ENCODE data around the gene RAPGEF6. TPM values are rescaled to one million over a fixed set of nuclear protein-coding genes. Genes with fewer than 3 reads are reported as not detected.

The RAPGEF6 gene
- total RNA-seq, 6 donors from 2014 or later: 16.4 to 49.4 (median 31.6) TPM

DNA sequence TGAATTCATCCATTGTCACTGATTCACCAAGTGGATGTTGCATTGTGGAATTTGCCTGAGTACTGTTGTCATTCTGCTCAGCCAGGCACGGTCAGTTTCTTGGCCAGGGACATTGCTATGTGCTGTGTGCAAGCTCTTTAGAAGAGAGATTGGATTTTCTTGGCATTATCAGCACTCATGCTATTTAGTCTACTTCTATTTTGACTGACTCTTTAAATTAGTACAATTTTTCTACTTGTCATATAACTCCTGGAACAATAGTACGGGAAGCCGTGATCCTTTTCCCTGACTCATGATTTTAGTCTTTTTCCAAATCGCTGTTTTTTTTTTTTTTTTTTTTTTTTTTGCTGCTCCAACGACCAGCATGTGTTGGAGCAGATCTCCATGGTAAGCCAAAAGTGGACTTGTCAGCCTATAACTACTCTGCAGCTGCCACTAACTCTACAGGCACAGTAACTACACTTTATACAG is 241.5 kb downstream of the RAPGEF6 start:
- TF ChIP-seq, protein P1, sequence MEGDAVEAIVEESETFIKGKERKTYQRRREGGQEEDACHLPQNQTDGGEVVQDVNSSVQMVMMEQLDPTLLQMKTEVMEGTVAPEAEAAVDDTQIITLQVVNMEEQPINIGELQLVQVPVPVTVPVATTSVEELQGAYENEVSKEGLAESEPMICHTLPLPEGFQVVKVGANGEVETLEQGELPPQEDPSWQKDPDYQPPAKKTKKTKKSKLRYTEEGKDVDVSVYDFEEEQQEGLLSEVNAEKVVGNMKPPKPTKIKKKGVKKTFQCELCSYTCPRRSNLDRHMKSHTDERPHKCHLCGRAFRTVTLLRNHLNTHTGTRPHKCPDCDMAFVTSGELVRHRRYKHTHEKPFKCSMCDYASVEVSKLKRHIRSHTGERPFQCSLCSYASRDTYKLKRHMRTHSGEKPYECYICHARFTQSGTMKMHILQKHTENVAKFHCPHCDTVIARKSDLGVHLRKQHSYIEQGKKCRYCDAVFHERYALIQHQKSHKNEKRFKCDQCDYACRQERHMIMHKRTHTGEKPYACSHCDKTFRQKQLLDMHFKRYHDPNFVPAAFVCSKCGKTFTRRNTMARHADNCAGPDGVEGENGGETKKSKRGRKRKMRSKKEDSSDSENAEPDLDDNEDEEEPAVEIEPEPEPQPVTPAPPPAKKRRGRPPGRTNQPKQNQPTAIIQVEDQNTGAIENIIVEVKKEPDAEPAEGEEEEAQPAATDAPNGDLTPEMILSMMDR (IDR thresholded peaks at IDR 0.05): no peak
- no peak for TF ChIP-seq EP300 (IDR thresholded peaks at IDR 0.05)
- no peak for TF ChIP-seq POLR2AphosphoS5 (IDR thresholded peaks at IDR 0.05)
- no peak for TF ChIP-seq POLR2A (IDR thresholded peaks at IDR 0.05)
- H3K27me3 ChIP-seq: no peaks in the 10 kb centered on the region
- peaks cover 0 to 9% (median 4%) of the 10 kb centered on the region in 4 donors for H3K4me1 ChIP-seq
- peaks cover 4 to 50% (median 11%) of the 10 kb centered on the region in 4 donors for H3K36me3 ChIP-seq
- H3K9me3 ChIP-seq: no peaks in the 10 kb centered on the region
- H3K27ac ChIP-seq: no peak overlapping the region
- H3K4me3 ChIP-seq: no peak overlapping the region
- WGBS, 2 donors: 66 to 72% methylated on average over 5 of the region's 5 CpGs
- ATAC-seq (ENCODE audit: low FRiP score in 2 of 2): no peak
- DNase-seq: no peak

DNA sequence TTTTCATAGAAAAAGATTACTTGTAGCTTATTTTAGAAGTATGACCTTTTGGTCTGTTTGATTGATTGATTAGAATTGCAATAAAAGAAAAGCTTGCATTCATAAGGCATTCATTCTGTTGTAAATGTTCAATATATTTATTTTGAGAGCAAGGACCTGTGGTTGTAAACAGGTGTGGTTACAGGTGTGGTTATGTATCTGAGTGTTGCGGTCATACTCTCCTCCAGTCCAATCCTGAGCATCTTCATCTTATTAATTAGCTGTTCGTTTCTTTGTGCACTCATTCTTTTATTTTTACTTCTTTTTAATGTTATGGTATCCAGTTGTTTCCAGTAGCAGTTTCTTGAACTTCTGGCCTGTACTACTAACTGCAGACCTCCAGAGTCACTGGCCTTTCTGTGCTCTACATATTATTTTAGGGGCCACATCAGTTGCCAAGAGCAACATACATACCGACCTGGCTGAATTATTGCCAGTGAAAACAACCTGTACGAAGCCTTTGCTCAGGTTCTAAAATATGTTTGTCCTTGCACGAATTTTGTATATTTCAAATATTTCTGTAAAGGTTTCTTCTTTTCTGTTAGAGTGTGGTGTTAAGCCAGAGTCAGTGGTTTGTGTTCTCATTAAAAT is 242.4 kb downstream of the RAPGEF6 start:
- Histone ChIP-seq H3K4me3 (no peak overlapping the region), H3K27ac (no peak overlapping the region), H3K27me3 (no peaks in the 10 kb centered on the region), H3K4me1 (peaks cover 0 to 9% (median 4%) of the 10 kb centered on the region in 4 donors), H3K9me3 (no peaks in the 10 kb centered on the region), H3K36me3 (peaks cover 4 to 48% (median 12%) of the 10 kb centered on the region in 4 donors)
- DNase-seq: no peak
- 82 to 85% methylated on average over 5 of the region's 5 CpGs for WGBS, 2 donors
- TF ChIP-seq POLR2AphosphoS5 (IDR thresholded peaks at IDR 0.05) (no peak), EP300 (IDR thresholded peaks at IDR 0.05) (no peak), POLR2A (IDR thresholded peaks at IDR 0.05) (no peak)
- TF ChIP-seq, protein P1 (IDR thresholded peaks at IDR 0.05): no peak
- ATAC-seq (ENCODE audit: low FRiP score in 2 of 2): no peak

DNA sequence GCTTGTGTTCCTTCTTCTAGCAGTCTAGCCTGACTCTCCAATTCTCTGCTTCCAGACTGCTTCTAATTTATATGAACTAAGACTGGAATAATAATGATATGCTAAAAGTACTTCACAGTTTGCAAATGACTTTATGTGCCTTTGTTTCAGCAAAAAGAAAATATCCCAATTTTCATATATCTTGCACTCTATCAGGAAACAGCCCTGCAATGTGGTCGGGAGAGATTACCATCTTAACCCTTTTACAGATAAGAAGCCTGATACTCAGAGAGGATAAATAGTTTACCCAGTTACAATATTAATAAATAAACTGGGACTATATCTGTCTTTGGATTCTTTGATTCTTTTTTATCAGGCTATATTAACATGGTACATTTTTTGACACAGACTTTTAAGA is 245.2 kb downstream of the RAPGEF6 start:
- ATAC-seq (ENCODE audit: low FRiP score in 2 of 2): no peak
- WGBS, 2 donors: 42 to 61% methylated on average over 1 of the region's 1 CpG
- no peaks in the 10 kb centered on the region for H3K9me3 ChIP-seq
- H3K4me3 ChIP-seq: no peak overlapping the region
- H3K36me3 ChIP-seq: peaks cover 1 to 42% (median 10%) of the 10 kb centered on the region in 4 donors
- H3K27ac ChIP-seq: no peak overlapping the region
- peaks cover 4 to 19% (median 11%) of the 10 kb centered on the region in 4 donors for H3K4me1 ChIP-seq
- DNase-seq: no peak
- H3K27me3 ChIP-seq: no peaks in the 10 kb centered on the region
- TF ChIP-seq POLR2A (IDR thresholded peaks at IDR 0.05) (no peak), POLR2AphosphoS5 (IDR thresholded peaks at IDR 0.05) (no peak), EP300 (IDR thresholded peaks at IDR 0.05) (no peak)
- TF ChIP-seq, protein P1 (IDR thresholded peaks at IDR 0.05): no peak

DNA sequence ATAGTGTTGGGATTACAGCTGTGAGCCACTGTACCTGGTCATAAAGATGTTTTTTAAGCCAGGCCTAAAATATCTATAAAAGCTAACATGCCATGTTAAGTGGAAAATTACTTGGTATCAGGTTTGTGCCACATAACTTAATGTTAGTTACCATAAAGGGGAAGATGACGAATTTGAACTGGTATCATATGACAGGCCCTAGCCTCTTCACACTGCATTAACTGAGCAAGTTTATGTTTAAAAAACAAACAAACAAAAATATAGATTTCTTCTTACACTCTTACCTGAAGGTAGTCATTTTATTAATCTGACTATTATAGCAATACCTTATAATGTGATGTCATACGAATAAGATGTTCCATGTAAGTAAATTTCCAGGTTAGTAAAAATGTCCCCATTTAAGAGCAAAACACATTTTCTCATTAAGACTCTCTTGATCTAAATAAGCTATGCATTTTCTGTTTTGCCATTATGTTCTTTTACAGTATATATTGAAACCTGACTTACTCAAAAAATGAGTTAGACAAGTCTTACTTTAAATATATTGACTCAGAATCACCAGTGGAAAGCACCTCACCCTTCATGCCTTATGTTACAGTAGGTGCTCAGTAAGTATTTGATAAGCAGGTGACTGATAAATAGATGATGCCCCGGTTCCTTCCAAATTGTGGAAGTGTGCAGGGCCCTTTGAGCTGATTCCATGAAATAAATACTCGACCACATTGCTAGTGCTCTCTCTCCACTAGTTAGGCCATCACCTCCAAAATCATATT is 245.7 kb downstream of the RAPGEF6 start:
- WGBS, 2 donors: 75 to 82% methylated on average over 4 of the region's 4 CpGs
- ATAC-seq (ENCODE audit: low FRiP score in 2 of 2) (no peak), DNase-seq (no peak)
- peaks cover 0 to 39% (median 10%) of the 10 kb centered on the region in 4 donors for H3K36me3 ChIP-seq
- H3K4me1 ChIP-seq: peaks cover 4 to 18% (median 10%) of the 10 kb centered on the region in 4 donors
- H3K27me3 ChIP-seq: no peaks in the 10 kb centered on the region
- H3K27ac ChIP-seq: no peak overlapping the region
- TF ChIP-seq, protein P1 (IDR thresholded peaks at IDR 0.05): no peak
- TF ChIP-seq POLR2AphosphoS5 (IDR thresholded peaks at IDR 0.05) (no peak), EP300 (IDR thresholded peaks at IDR 0.05) (no peak), POLR2A (IDR thresholded peaks at IDR 0.05) (no peak)
- H3K4me3 ChIP-seq: no peak overlapping the region
- H3K9me3 ChIP-seq: no peaks in the 10 kb centered on the region
